CD4-positive, alpha-beta T cell (primary cell): ENCODE measurements around the gene NRDE2. TPM values are rescaled to one million over a fixed set of nuclear protein-coding genes. Genes with fewer than 3 reads are reported as not detected.

Experiments used
- ATAC-seq: fragments of 200-7000 bp; cut with Tn5 transposase; one replicate; pipeline ENCODE4 v1.10.0; 2022; ENCODE audit warnings: mild to moderate bottlenecking; ENCODE audit not compliant: poor library complexity
- CTCF ChIA-PET: fragments of 350-600 bp; sonication (Branson Sonifier 250); formaldehyde crosslinking; loops from one replicate; lab custom pipeline; 2021; ENCODE audit warnings: antibody characterized with exemption, inconsistent platforms; lab: Charles Lee
- POLR2A ChIA-PET: fragments of 350-600 bp; sonication (Branson Sonifier 250); formaldehyde crosslinking; loops from one replicate; lab custom pipeline; 2021; ENCODE audit warnings: antibody characterized with exemption, inconsistent platforms; lab: Charles Lee
- DNase-seq, 14 experiments: peaks; one replicate each; pipeline ENCODE4 v3.0.0-alpha.2; 2013 to 2020; ENCODE audit warnings: mixed read lengths in 2 of 14
- H3K27ac ChIP-seq, 2 donors: one replicate each; pipeline versions ENCODE4 v1.5.1 to v1.7.0; 2013; ENCODE audit warnings: low read length in 2 of 2, low read depth in 1 of 2, mild to moderate bottlenecking in 1 of 2
- H3K27me3 ChIP-seq, 2 experiments: 1 replicate in 1 of 2; 2 replicates in 1 of 2; pipeline versions ENCODE4 v1.6.1 to v1.7.0; 2013; ENCODE audit warnings: low read length in 2 of 2, control low read depth in 1 of 2, mild to moderate bottlenecking in 1 of 2, moderate library complexity in 1 of 2; ENCODE audit not compliant: insufficient read depth in 2 of 2, control insufficient read depth in 1 of 2
- H3K36me3 ChIP-seq: one replicate; pipeline ENCODE4 v1.6.1; 2013; ENCODE audit warnings: low read length, control low read depth; ENCODE audit not compliant: insufficient read depth
- H3K4me1 ChIP-seq: one replicate; pipeline ENCODE4 v1.6.1; 2013; ENCODE audit warnings: low read length, control low read depth; ENCODE audit not compliant: insufficient read depth
- H3K4me3 ChIP-seq: one replicate; pipeline ENCODE4 v1.5.1; 2013; ENCODE audit warnings: mild to moderate bottlenecking, low read length, moderate library complexity
- H3K9me3 ChIP-seq, 2 experiments: 1 replicate in 1 of 2; 2 replicates in 1 of 2; pipeline versions ENCODE4 v1.6.1 to v1.7.0; 2013; ENCODE audit warnings: low read length in 2 of 2, mild to moderate bottlenecking in 2 of 2, control low read depth in 1 of 2, moderate library complexity in 1 of 2; ENCODE audit not compliant: control insufficient read depth in 1 of 2, insufficient read depth in 1 of 2
- H3K27ac Mint-ChIP-seq: one replicate; pipeline ENCODE4 v1.8.0; 2020; ENCODE audit warnings: mixed read lengths
- H3K27me3 Mint-ChIP-seq: one replicate; pipeline ENCODE4 v1.8.0; 2021; ENCODE audit warnings: mixed read lengths
- H3K36me3 Mint-ChIP-seq: one replicate; pipeline ENCODE4 v1.8.0; 2021; ENCODE audit warnings: low read depth, mixed read lengths
- H3K4me1 Mint-ChIP-seq: one replicate; pipeline ENCODE4 v1.8.0; 2021; ENCODE audit warnings: low read depth, mixed read lengths
- H3K4me3 Mint-ChIP-seq: one replicate; pipeline ENCODE4 v1.8.0; 2020; ENCODE audit warnings: mild to moderate bottlenecking, mixed read lengths
- H3K9me3 Mint-ChIP-seq: one replicate; pipeline ENCODE4 v1.8.0; 2020; ENCODE audit warnings: mixed read lengths
- CTCF ChIP-seq: fragments of 200-600 bp; IDR thresholded peaks from one replicate; pipeline ENCODE4 v1.8.0; 2022; ENCODE audit warnings: antibody characterized with exemption, mild to moderate bottlenecking
- intact Hi-C, 2 experiments: fragments of 100-400 bp; cut with DNase I in 1 of 2; cut with micrococcal nuclease in 1 of 2; formaldehyde crosslinking; loops; one replicate each; pipeline versions ENCODE4 v1.15.1 to v1.9.0; 2023 to 2025; cut with DNase I, micrococcal nuclease
- total RNA-seq, 174 experiments: library from RNA in 2 of 174; stranded (reverse) in 2 of 174; gene quantifications; one replicate each; pipeline ENCODE4 v1.2.3 and lab custom pipeline; 2021 to 2026

Gene NRDE2
- total RNA-seq, 2 experiments from 2014 or later, result 17.5 to 17.9 TPM

DNA sequence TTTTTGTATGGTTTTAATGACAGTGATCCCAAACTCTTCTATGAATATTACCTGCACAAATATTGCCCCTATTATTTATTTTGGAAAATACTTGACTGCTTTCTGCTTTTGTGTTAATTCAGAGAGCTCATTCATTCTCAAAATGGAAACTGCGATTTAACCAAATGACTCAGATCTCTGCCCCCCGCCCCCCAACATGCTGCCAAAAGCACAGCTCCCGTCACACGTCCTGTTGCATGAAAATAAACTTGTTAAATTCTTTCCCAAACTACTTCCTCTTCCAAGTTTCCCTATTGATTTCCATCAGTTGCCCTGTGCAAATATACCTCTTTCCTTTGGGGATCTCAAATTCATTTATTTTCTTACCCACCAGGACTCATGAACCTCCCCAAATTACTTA is 18.0 kb upstream of the NRDE2 start:
- Histone ChIP-seq H3K27ac (no peak overlapping the region), H3K4me1 (no peaks in the 10 kb centered on the region), H3K4me3 (no peak overlapping the region), H3K27me3 (peaks cover 0 to 3% of the 10 kb centered on the region in 2 experiments), H3K36me3 (no peaks in the 10 kb centered on the region), H3K9me3 (no peaks in the 10 kb centered on the region)
- intact Hi-C loops, result no loop called here
- TF ChIP-seq CTCF, result no peak
- no peaks in the 10 kb centered on the region for H3K36me3 Mint-ChIP-seq
- no peaks in the 10 kb centered on the region for H3K4me1 Mint-ChIP-seq
- H3K4me3 Mint-ChIP-seq, result no peak overlapping the region
- H3K27ac Mint-ChIP-seq, result no peak overlapping the region
- peaks cover 3% of the 10 kb centered on the region for H3K27me3 Mint-ChIP-seq
- no peaks in the 10 kb centered on the region for H3K9me3 Mint-ChIP-seq
- ATAC-seq (no peak), DNase-seq (no peak)
- ChIA-PET POLR2A (no interaction called here), CTCF (interaction anchor here (0.6 kb wide), 1 partner anchor 24 kb away, joined by 3 read pairs; no protein-coding TSS in a partner anchor)

DNA sequence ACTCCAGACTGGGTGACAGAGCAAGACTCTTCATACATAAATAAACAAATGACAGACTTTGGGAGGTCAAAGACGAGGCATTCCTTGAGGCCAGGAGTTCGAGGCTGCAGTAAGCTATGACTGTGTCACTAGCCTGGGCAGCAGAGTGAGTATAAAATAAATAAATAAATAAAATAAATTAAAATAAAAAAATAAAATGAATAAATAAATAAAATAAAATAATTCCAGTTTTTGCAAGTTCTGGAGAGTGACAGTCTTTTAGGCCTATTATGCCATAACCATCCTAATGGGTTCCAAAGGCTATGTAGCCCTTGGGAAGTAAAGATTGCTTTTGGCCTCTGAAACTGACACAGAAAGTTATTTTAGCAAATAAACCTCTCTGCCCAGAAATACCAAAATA is 16.5 kb upstream of the NRDE2 start:
- Mint-ChIP-seq H3K27ac (no peak overlapping the region), H3K36me3 (no peaks in the 10 kb centered on the region), H3K4me1 (no peaks in the 10 kb centered on the region), H3K4me3 (no peak overlapping the region), H3K9me3 (no peaks in the 10 kb centered on the region), H3K27me3 (peaks cover 3% of the 10 kb centered on the region)
- ChIA-PET POLR2A (no interaction called here), CTCF (no interaction called here)
- Histone ChIP-seq H3K27me3 (peaks cover 0 to 3% of the 10 kb centered on the region in 2 experiments), H3K9me3 (no peaks in the 10 kb centered on the region), H3K27ac (no peak overlapping the region), H3K4me3 (no peak overlapping the region), H3K36me3 (no peaks in the 10 kb centered on the region), H3K4me1 (no peaks in the 10 kb centered on the region)
- intact Hi-C loops, result no loop called here
- ATAC-seq (no peak), DNase-seq (no peak)
- TF ChIP-seq CTCF, result no peak

DNA sequence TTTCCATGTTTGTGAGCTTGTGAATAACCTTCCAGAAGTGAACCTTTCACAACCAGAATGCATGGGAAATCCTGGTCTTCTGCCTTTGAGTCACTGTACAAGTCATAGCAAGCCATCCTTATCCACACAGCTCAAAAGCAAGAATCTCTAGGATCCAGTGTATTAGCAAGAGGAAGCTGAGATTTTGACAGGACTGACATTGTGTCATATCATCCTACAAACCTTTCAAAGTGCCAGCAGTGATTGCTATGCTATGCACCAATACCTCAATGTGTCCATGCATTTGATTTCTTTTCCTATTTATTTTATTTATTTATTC is 13.5 kb upstream of the NRDE2 start:
- POLR2A ChIA-PET, result no interaction called here
- intact Hi-C loops, result no loop called here
- H3K36me3 Mint-ChIP-seq, result no peaks in the 10 kb centered on the region

More for the DNA sequence above, 13.5 kb upstream of the NRDE2 start:
- H3K4me1 Mint-ChIP-seq, result no peaks in the 10 kb centered on the region
- Histone ChIP-seq H3K9me3 (no peaks in the 10 kb centered on the region), H3K4me1 (no peaks in the 10 kb centered on the region), H3K27me3 (peaks cover 0 to 3% of the 10 kb centered on the region in 2 experiments), H3K4me3 (no peak overlapping the region), H3K27ac (no peak overlapping the region), H3K36me3 (no peaks in the 10 kb centered on the region)
- peaks cover 8% of the 10 kb centered on the region for H3K27me3 Mint-ChIP-seq
- DNase-seq (no peak), ATAC-seq (no peak)
- H3K9me3 Mint-ChIP-seq, result no peaks in the 10 kb centered on the region
- no peak overlapping the region for H3K27ac Mint-ChIP-seq
- no peak overlapping the region for H3K4me3 Mint-ChIP-seq
- CTCF ChIA-PET, result no interaction called here
- TF ChIP-seq CTCF, result no peak
